HEK293T (cell line): ENCODE results near the gene TFF2.

ENCODE experiments used
- CTCF ChIA-PET: fragments of 350-600 bp; formaldehyde crosslinking; extraction: SDS; loops from one replicate; lab custom pipeline; 2021; ENCODE audit warnings: antibody characterized with exemption, inconsistent platforms; lab: Yijun Ruan, JAX
- POLR2A ChIA-PET: fragments of 350-600 bp; formaldehyde crosslinking; extraction: SDS; loops from one replicate; lab custom pipeline; 2020; ENCODE audit warnings: antibody characterized with exemption, inconsistent platforms; lab: Yijun Ruan, JAX
- DNase-seq: peaks from one replicate; pipeline ENCODE4 v3.0.0; 2012; ENCODE audit warnings: mixed read lengths; ENCODE audit errors: extremely low spot score
- ARNT ChIP-seq: fragments of 450-650 bp; IDR thresholded peaks from 2 replicates; pipeline ENCODE4 v1.6.1; 2017; ENCODE audit warnings: mild to moderate bottlenecking
- BHLHE40 ChIP-seq: fragments of 450-650 bp; IDR thresholded peaks from 2 replicates; pipeline ENCODE4 v1.6.1; 2016; ENCODE audit warnings: mild to moderate bottlenecking, moderate library complexity, borderline replicate concordance
- CTBP1 ChIP-seq: fragments of 450-650 bp; IDR thresholded peaks from 2 replicates; pipeline ENCODE4 v1.6.1; 2016; ENCODE audit warnings: borderline replicate concordance
- ELF4 ChIP-seq: fragments of 450-650 bp; IDR thresholded peaks from 2 replicates; pipeline ENCODE4 v1.6.1; 2017; ENCODE audit warnings: antibody characterized with exemption
- FOXA1 ChIP-seq: fragments of 450-650 bp; IDR thresholded peaks from 2 replicates; pipeline ENCODE4 v1.6.1; 2016; ENCODE audit warnings: mild to moderate bottlenecking
- FOXK2 ChIP-seq: fragments of 450-650 bp; IDR thresholded peaks from 2 replicates; pipeline ENCODE4 v1.6.1; 2016; ENCODE audit warnings: mild to moderate bottlenecking
- FOXM1 ChIP-seq: fragments of 450-650 bp; IDR thresholded peaks from 2 replicates; pipeline ENCODE4 v1.6.1; 2017; ENCODE audit warnings: mild to moderate bottlenecking, borderline replicate concordance
- HDGF ChIP-seq: fragments of 450-650 bp; IDR thresholded peaks from 2 replicates; pipeline ENCODE4 v1.6.1; 2017; ENCODE audit warnings: antibody characterized with exemption, borderline replicate concordance
- L3MBTL2 ChIP-seq: fragments of 450-650 bp; conservative IDR thresholded peaks from 2 replicates; pipeline ENCODE4 v1.6.1; 2016; ENCODE audit warnings: mild to moderate bottlenecking
- NFRKB ChIP-seq: fragments of 450-650 bp; IDR thresholded peaks from 2 replicates; pipeline ENCODE4 v1.6.1; 2016; ENCODE audit warnings: mild to moderate bottlenecking, moderate library complexity
- SP1 ChIP-seq: fragments of 450-650 bp; IDR thresholded peaks from 2 replicates; pipeline ENCODE4 v1.6.1; 2017
- SUZ12 ChIP-seq: fragments of 450-650 bp; IDR thresholded peaks from 2 replicates; pipeline ENCODE4 v1.6.1; 2016; ENCODE audit warnings: mild to moderate bottlenecking
- TARDBP ChIP-seq: fragments of 450-650 bp; IDR thresholded peaks from 2 replicates; pipeline ENCODE4 v1.6.1; 2016
- ZNF384 ChIP-seq: fragments of 450-650 bp; IDR thresholded peaks from 2 replicates; pipeline ENCODE4 v1.6.1; 2016
- TF ChIP-seq, protein P1 (sequence below): fragments of 450-650 bp; IDR thresholded peaks from 2 replicates; pipeline ENCODE4 v1.6.1; 2016

TFF2 gene, protein sequence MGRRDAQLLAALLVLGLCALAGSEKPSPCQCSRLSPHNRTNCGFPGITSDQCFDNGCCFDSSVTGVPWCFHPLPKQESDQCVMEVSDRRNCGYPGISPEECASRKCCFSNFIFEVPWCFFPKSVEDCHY

DNA sequence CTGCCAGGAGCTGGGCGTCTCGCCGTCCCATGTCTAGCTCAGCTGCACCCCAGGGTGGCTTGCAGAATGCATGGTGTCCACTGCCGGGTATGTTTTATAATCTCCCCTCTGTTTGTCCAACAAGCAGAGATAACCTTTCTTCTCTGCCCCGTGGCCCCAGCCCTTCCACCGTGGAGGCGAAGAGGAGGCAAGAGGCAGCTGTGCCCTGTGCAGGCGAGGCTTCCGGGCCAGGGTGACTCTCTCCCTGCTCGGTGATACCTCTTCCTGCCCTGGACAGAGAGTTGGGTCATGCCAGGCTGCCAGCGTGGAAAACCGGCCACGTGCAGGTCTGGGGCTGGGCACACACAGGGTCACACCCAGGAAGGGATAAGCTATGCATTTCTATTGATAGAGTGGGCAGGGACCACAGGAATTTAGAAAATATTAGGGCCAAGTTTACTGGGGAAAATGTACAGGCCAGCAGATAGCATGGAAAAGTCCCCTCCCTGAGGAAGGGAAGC, at the start of gene TFF2:
Gene TFF2, minus strand, starts transcription at position 68 of the 500 bp plus-strand sequence. Its CDS starts 37 bp downstream, at position 31.
- POLR2A ChIA-PET, result no interaction called here
- CTCF ChIA-PET, result no interaction called here
- no peak for TF ChIP-seq ARNT
- TF ChIP-seq, protein P1, sequence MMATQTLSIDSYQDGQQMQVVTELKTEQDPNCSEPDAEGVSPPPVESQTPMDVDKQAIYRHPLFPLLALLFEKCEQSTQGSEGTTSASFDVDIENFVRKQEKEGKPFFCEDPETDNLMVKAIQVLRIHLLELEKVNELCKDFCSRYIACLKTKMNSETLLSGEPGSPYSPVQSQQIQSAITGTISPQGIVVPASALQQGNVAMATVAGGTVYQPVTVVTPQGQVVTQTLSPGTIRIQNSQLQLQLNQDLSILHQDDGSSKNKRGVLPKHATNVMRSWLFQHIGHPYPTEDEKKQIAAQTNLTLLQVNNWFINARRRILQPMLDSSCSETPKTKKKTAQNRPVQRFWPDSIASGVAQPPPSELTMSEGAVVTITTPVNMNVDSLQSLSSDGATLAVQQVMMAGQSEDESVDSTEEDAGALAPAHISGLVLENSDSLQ, result no peak
- TF ChIP-seq NFRKB, result no peak
- TF ChIP-seq ZNF384, result no peak
- TF ChIP-seq HDGF, result no peak
- no peak for TF ChIP-seq SUZ12
- no peak for DNase-seq

DNA sequence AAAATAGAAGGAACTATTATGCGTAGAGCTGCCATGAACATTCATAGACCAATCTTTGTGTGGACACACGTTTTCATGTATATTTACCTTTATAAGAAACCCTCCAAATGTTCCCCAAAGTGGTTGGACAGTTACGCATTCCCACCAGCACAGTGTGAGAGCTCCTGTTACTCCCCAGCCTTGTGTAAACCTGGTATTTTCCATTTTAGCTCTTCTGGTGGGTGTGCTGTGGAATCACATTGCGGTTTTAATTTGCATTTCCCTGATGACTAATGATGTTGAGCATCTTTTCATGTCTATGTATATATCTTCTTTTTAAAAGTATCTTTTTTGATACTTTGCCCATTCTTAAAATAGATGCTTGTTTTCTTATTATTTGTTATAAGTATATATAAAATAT, 49.7 kb upstream of the TFF2 start:
- DNase-seq, result no peak
- TF ChIP-seq ELF4 (no peak), SP1 (no peak), NFRKB (no peak), L3MBTL2 (no peak), ZNF384 (no peak), FOXM1 (no peak), ARNT (no peak)
- CTCF ChIA-PET, result no interaction called here
- POLR2A ChIA-PET, result no interaction called here

DNA sequence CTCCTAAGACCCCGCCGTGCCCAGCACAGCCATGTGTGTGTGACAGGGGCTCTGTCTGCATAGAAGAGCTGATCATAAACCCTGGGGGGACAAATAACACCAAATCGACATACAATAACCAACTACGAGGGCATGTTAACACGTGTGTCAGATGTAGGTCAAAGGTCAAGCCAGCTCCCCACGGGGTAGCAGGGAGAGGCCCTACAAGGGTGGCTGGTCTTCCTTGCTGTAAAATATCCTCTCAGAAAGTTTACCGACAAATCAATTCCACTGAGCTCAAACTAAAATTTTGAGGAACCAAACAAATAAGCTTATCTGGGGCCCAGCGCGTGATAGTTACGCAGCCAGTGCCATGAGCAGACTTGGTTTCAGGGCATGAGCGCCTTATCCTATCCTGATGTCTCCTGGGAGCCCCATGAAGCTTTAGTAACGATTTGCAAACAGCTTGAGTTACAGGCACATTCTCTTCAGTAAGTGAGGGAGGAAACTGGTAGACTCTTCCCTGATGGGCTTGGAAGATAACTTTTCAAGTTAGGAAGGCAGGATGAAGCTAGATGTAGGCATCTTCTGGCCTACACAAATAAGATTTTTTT, 47.7 kb upstream of the TFF2 start:
- ChIA-PET CTCF (interaction anchor here (0.9 kb wide), 1 partner anchor 88 kb away, joined by 3 read pairs; no protein-coding TSS in a partner anchor), POLR2A (no interaction called here)
- TF ChIP-seq CTBP1, result no peak
- no peak for TF ChIP-seq TARDBP
- TF ChIP-seq NFRKB, result no peak
- TF ChIP-seq FOXM1, result no peak
- TF ChIP-seq FOXA1, result no peak
- TF ChIP-seq FOXK2, result no peak
- no peak for TF ChIP-seq HDGF
- TF ChIP-seq, protein P1, result no peak
- no peak for TF ChIP-seq SP1
- TF ChIP-seq ARNT, result no peak
- no peak for TF ChIP-seq BHLHE40
- no peak for TF ChIP-seq ZNF384
- no peak for TF ChIP-seq ELF4
- DNase-seq, result no peak

DNA sequence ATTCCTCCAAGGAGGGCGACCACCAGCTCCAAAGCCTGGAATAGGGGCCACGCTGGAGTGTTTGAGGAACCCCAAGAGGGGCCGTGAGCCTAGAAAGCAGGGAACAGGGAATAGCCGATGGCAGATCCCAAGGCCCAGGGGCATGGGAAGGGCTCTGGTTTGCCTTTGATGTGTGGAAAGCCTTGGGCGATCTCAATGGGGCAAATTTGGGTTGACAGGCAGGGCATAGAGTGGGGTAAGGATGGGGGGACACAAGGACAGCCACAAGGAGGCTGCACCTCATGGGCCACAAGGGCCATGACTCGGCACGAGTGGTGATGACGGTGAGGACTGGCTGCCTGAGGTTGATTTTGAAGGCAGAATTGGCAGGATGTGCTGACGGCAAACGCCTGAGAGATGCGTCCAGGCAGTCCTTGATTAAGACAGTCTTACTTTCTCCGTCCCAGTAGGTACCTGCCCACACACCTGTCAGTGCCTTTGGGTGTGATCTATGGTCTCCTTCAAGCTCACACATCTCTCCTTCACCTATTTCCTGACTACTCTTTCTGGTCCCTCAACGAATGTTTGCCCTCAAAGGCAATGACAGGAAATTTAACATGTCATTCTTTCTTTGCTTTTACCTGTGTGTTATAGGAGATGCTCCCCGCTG, 47.1 kb upstream of the TFF2 start:
- TF ChIP-seq, protein P1, result no peak
- TF ChIP-seq SP1, result no peak
- DNase-seq, result no peak
- CTCF ChIA-PET, result no interaction called here
- POLR2A ChIA-PET, result no interaction called here

DNA sequence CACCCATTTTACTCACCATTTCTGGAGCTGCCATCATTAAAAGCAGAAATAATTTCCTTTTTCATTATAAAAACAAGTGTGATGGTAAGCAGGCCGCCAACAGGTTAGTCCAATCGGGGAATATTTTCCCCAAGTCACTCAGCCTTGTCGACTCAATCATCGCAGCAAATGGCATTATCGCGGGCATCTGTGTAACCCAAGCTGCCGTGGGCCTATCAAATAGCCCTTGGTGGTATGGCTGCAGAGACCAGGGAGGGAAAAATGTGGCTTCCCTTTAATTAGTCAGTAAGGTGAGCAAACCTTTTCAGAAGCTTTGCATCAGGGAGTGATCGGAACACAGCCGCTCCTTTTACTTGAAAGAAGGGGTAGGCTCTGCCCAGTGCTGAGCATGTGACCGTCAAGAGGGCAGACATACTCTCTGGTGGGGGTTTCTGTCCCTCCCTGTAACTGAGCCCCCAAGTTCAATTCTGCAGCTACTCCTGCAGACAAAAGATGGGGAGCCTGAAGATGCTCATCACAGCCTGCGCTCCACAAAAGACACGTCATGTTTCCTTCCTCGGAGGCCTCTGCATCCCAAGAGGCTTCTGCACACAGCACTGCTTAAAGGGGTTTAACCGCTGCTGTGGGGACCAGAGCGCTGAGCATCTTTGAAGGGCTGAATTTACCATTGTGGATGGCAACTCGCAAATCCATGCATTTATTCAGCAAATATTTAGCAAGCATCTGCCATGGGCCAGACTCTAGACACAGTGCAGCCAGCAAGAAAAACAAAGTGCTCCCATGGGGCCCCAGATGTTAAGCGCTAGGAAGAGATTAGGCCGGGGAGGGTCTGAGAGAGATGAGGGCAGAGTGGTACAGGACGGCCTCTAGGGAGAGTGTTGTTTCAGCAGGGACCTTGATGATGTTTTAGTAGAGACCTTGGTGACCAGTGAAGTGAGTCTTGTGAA, 46.3 kb upstream of the TFF2 start:
- POLR2A ChIA-PET, result no interaction called here
- DNase-seq, result no peak
- CTCF ChIA-PET, result no interaction called here
- TF ChIP-seq ELF4 (no peak), FOXM1 (no peak), SP1 (no peak), NFRKB (no peak), ZNF384 (no peak), TARDBP (no peak), SUZ12 (no peak)
- TF ChIP-seq, protein P1, result no peak
